Upper lobe of left lung (tissue), 4 donors: Measurements from ENCODE around the gene MOK.

Experiments used
- CTCF ChIP-seq, 6 experiments: fragments of 450-650 bp in 4 of 6; fragments of 200-600 bp in 2 of 6; sonication (generic) in 2 of 6; IDR thresholded peaks; one replicate each; pipeline ENCODE4 v1.5.1; 2016 to 2019; ENCODE audit warnings: antibody characterized with exemption in 6 of 6
- EP300 ChIP-seq, 4 donors: sonication (generic); formaldehyde crosslinking; IDR thresholded peaks; one replicate each; pipeline ENCODE4 v1.5.1; 2017; ENCODE audit warnings: antibody characterized with exemption in 4 of 4, control low read depth in 2 of 4
- POLR2A ChIP-seq, 4 donors: fragments of 450-650 bp; IDR thresholded peaks; one replicate each; pipeline ENCODE4 v1.5.1; 2016 to 2017; ENCODE audit warnings: antibody characterized with exemption in 4 of 4, mild to moderate bottlenecking in 2 of 4
- POLR2AphosphoS5 ChIP-seq, 2 donors: sonication (generic); formaldehyde crosslinking; IDR thresholded peaks; one replicate each; pipeline ENCODE4 v1.5.1; 2017; ENCODE audit warnings: antibody characterized with exemption in 2 of 2

- no peak for TF ChIP-seq CTCF (IDR thresholded peaks at IDR 0.05)
- TF ChIP-seq POLR2AphosphoS5 (IDR thresholded peaks at IDR 0.05): no peak
- no peak for TF ChIP-seq POLR2A (IDR thresholded peaks at IDR 0.05)
- no peak for TF ChIP-seq EP300 (IDR thresholded peaks at IDR 0.05)
These were observed 75.2 kb downstream of the MOK start for GRCh38 chr14:102229739-102230092.
